Central memory CD8-positive, alpha-beta T cell (primary cell): ENCODE data around the gene TMEM215.

Source experiments
- ATAC-seq: fragments of 150-1000 bp; cut with Tn5 transposase; replicated peaks from 2 replicates; pipeline ENCODE4 v1.10.0; 2022; ENCODE audit warnings: mild to moderate bottlenecking, moderate FRiP score, moderate number of reproducible peaks; ENCODE audit not compliant: poor library complexity, severe bottlenecking; ENCODE audit errors: extremely low read depth
- DNase-seq, 2 donors: peaks; one replicate each; pipeline ENCODE4 v3.0.0; 2021; ENCODE audit warnings: low spot score in 2 of 2
- H3K27ac Mint-ChIP-seq: one replicate; pipeline ENCODE4 v1.8.0; 2022; ENCODE audit warnings: low read depth, mild to moderate bottlenecking, moderate library complexity, mixed read lengths
- H3K27me3 Mint-ChIP-seq: one replicate; pipeline ENCODE4 v1.8.0; 2022; ENCODE audit warnings: mixed read lengths
- H3K36me3 Mint-ChIP-seq: one replicate; pipeline ENCODE4 v1.8.0; 2022; ENCODE audit warnings: mild to moderate bottlenecking, moderate library complexity, mixed read lengths; ENCODE audit not compliant: insufficient read depth
- H3K4me1 Mint-ChIP-seq: one replicate; pipeline ENCODE4 v1.8.0; 2022; ENCODE audit warnings: mixed read lengths
- H3K4me3 Mint-ChIP-seq: one replicate; pipeline ENCODE4 v1.8.0; 2022; ENCODE audit warnings: mild to moderate bottlenecking, moderate library complexity, mixed read lengths
- H3K9me3 Mint-ChIP-seq: one replicate; pipeline ENCODE4 v1.8.0; 2022; ENCODE audit warnings: mixed read lengths

The TMEM215 gene, protein sequence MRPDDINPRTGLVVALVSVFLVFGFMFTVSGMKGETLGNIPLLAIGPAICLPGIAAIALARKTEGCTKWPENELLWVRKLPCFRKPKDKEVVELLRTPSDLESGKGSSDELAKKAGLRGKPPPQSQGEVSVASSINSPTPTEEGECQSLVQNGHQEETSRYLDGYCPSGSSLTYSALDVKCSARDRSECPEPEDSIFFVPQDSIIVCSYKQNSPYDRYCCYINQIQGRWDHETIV

DNA sequence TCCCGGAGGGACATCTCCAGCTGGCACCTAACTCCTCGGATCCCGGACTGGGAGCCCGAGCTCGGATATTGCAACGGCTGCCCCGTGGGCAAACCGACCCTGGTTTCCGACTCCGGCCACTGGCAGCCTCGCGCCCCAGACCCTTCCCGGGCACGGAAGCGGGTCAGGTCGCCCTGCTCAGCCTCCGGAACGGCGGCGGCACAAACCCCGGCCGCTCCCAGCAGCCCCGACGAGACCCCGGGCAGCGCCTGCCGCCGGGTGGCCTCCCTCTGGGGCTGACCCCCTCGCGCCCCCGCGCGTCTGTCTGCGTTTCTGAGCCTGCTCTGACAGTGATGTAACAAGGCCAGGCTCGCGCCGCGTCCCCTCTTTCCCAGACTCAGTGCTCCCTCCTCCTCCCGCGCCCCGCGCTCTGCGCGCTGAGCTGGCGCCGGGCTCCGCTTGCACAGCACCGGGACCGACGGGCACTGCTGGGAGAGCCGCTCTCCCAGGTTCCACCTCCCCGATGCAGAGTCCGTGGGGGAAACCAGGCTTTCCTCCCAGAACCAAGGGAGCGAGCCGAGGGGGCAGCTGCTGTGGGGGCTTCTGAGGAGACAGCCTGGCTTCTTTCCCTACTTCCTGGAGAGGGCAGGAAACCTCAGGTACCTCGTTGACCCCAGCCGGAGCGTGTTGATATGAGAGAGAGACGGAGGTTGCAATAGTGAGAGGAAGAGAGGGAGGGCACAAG, at the start of gene TMEM215:
TMEM215 (plus strand) TSS at position 373 of the 724 bp plus-strand sequence. CDS start 644 bp downstream, outside the sequence.
- no peaks in the 10 kb centered on the region for H3K4me1 Mint-ChIP-seq
- H3K4me3 Mint-ChIP-seq: no peak within 1 kb of the TSS
- H3K36me3 Mint-ChIP-seq: no peaks in the 10 kb centered on the region
- peaks cover 68% of the 10 kb centered on the region for H3K27me3 Mint-ChIP-seq
- H3K27ac Mint-ChIP-seq: no peak within 1 kb of the TSS
- DNase-seq: no peak
- H3K9me3 Mint-ChIP-seq: no peaks in the 10 kb centered on the region
- no peak for ATAC-seq

DNA sequence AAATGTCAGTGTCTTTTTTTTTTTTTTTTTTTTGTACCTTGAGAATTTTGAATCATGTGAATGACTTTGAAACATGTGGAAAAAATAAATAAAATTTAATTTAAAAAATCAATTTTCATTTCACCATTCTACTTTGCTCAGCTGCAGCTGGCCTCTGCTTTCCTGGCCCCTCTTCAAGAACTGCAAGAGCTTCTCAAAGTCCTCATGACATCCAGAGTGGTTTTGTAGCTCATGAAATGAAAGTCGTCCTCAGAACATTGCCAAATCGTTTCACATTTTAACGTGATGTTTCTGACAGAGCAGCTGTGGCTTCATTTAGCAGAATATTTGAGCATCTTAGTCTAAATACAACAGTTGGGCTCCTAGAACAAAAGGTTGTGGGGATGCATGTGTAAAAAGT, 47.9 kb upstream of the TMEM215 start:
- Mint-ChIP-seq H3K9me3 (peaks cover 5% of the 10 kb centered on the region), H3K27ac (no peak overlapping the region), H3K4me1 (no peaks in the 10 kb centered on the region), H3K4me3 (no peak overlapping the region), H3K36me3 (no peaks in the 10 kb centered on the region), H3K27me3 (peaks cover 6% of the 10 kb centered on the region)
- DNase-seq: no peak
- no peak for ATAC-seq

DNA sequence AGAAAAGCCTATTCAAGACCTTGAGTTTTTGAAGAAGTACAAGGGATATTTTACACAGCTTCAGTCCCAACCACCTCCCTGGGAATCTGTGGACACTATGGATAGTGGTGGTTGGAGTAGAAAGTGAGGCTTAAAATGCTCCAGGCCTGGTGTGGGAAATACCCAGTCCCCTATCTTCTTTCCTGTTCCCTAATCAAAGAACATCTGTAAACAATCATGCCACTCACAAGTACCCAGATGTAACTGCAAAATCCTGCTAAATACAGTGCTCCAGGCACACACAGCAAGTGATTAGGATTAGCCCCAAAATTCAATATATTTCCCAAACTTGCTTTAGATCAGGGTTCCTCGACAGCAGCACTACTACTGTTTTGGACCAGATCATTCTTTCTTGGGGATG, 46.0 kb upstream of the TMEM215 start:
- H3K4me3 Mint-ChIP-seq: no peak overlapping the region
- DNase-seq: no peak
- no peak overlapping the region for H3K27ac Mint-ChIP-seq
- no peak for ATAC-seq
- no peaks in the 10 kb centered on the region for H3K36me3 Mint-ChIP-seq
- H3K4me1 Mint-ChIP-seq: no peaks in the 10 kb centered on the region
- H3K9me3 Mint-ChIP-seq: peaks cover 5% of the 10 kb centered on the region
- peaks cover 19% of the 10 kb centered on the region for H3K27me3 Mint-ChIP-seq

DNA sequence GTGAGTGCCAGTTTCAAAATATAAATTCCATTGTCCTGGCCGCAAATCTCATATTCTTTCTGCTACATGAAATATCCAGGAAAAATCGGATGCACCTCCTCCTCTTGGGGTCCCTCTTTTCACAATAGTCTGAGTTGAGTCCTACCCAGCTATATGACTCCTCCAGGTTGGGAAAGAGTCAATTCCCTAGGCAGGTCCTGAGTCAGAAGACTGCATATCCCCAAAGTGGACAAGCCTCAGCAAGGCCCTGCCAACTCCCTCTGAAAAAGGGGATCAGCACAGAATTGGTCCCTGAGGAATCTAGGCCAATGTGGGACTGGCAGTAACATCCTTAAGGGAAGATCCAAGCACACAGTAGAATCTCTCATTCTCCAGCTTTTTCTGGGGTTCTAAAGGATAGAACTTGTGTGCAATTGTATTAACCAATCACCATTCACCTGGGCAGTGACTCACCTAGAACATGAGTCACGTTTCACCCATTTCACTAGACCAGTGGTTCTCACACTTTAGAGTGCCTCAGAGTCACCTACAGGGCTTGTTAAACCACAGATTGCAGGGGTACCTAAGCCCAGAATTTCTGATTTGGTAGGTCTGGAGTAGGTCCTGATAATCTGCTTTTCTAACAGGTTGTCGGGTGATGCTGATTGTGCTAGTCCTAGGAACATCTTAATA, 44.7 kb upstream of the TMEM215 start:
- H3K4me3 Mint-ChIP-seq: no peak overlapping the region
- no peaks in the 10 kb centered on the region for H3K4me1 Mint-ChIP-seq
- DNase-seq: no peak
- peaks cover 15% of the 10 kb centered on the region for H3K9me3 Mint-ChIP-seq
- no peak overlapping the region for H3K27ac Mint-ChIP-seq
- H3K36me3 Mint-ChIP-seq: no peaks in the 10 kb centered on the region
- no peak for ATAC-seq
- H3K27me3 Mint-ChIP-seq: peaks cover 32% of the 10 kb centered on the region

DNA sequence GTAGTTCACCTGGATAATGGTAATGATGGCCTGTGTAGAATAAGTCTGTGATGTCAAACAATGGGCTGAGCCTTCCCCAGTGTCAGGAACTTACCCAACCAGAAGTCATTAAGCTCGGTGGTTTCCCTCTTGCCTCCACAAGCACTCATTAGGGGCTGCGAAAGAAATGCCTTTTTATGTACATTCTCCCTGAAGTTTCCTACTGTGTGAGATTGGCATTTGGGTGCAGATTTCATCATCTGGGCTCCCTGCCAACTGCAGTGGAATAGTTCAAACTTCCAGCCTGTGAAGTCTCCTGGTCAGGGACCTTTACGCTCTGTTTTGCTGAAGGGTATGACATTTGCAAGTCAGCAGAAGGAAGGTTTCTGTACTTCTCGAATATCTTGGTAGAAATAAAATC, 41.6 kb upstream of the TMEM215 start:
- Mint-ChIP-seq H3K9me3 (peaks cover 10% of the 10 kb centered on the region), H3K27me3 (peaks cover 32% of the 10 kb centered on the region), H3K4me1 (no peaks in the 10 kb centered on the region), H3K27ac (no peak overlapping the region), H3K36me3 (no peaks in the 10 kb centered on the region), H3K4me3 (no peak overlapping the region)
- ATAC-seq: no peak
- DNase-seq: no peak

DNA sequence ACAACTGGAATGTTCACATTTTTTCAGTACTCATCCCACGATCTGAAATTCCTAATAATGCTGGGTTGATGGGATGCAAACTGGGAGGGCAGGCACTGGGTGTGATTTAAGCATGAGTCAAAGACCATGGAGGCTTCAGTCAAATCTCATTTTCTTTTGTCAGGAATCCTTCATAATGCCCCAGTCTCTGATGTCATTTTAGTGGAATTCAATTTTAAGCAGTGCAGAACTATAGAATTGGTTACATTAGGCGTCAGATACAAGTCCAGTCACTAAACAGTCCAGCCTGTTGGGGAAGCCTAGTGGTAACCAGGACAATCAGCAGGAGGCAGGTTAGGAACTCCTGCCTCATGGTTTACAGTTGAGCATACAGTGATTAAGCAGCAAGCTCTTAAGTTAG, 41.0 kb upstream of the TMEM215 start:
- no peaks in the 10 kb centered on the region for H3K4me1 Mint-ChIP-seq
- ATAC-seq: no peak
- no peak overlapping the region for H3K4me3 Mint-ChIP-seq
- peaks cover 10% of the 10 kb centered on the region for H3K9me3 Mint-ChIP-seq
- H3K27me3 Mint-ChIP-seq: peaks cover 32% of the 10 kb centered on the region
- no peaks in the 10 kb centered on the region for H3K36me3 Mint-ChIP-seq
- no peak overlapping the region for H3K27ac Mint-ChIP-seq
- DNase-seq: no peak

DNA sequence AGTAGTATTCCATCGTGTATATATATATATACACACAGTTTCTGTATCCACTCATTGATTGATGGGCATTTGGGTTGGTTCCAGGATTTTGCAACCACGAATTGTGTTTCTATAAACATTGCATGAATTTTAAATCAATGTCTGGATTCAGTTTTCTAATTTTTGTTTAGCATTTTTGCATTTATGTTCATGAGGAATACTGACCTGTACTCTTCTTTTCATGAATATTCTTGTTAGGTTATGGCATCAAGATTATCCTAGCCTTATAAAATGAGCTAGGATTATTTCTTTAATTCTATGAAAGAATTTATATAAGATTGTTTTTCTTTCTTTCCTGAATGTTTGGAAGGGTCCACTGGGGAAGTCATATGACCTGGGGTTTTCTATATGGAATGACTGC, 35.3 kb upstream of the TMEM215 start:
- H3K27me3 Mint-ChIP-seq: peaks cover 23% of the 10 kb centered on the region
- DNase-seq (no peak), ATAC-seq (no peak)
- H3K4me3 Mint-ChIP-seq: no peak overlapping the region
- no peaks in the 10 kb centered on the region for H3K36me3 Mint-ChIP-seq
- H3K9me3 Mint-ChIP-seq: peaks cover 5% of the 10 kb centered on the region
- H3K4me1 Mint-ChIP-seq: no peaks in the 10 kb centered on the region
- no peak overlapping the region for H3K27ac Mint-ChIP-seq

DNA sequence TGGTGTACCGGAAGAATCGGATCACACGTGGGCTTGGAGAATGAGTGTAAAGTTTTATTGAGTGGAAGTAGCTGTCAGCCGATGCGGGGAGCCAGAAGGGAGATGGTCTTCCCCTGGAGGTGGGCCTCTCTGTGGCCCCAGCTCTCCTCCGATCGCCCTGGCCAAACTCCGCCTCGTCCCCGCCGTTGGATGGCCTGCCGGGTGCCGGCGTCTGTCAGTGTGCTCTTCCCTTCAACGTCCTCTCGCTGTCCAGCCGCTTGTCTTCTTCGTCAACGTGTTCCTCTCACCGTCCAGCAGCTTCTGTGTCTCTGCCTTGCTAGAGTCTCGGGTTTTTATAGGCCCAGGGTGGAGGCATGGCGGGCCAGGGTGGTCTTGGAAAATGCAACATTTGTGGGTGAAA, 27.6 kb upstream of the TMEM215 start:
- H3K4me3 Mint-ChIP-seq: no peak overlapping the region
- no peaks in the 10 kb centered on the region for H3K9me3 Mint-ChIP-seq
- H3K27ac Mint-ChIP-seq: no peak overlapping the region
- DNase-seq (no peak), ATAC-seq (no peak)
- H3K27me3 Mint-ChIP-seq: peaks cover 24% of the 10 kb centered on the region
- H3K36me3 Mint-ChIP-seq: no peaks in the 10 kb centered on the region
- H3K4me1 Mint-ChIP-seq: no peaks in the 10 kb centered on the region

DNA sequence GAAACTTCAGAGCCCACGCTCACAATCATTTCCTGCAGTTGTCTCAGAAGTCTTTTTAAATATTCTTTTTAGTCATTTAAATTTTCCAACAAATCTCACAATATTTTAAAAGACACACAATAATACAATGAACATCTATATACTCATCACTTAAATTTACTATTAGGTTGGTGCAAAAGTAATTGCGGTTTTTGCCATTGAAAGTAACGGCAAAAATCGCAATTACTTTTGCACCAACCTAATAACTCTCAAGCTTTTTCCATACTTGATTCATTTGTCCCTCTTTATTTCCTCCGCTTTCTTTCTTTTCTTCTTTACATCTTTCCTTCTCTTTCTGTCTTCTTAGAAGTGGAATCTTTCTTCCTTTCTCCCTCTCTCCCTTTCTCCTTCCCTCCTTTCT, 19.2 kb upstream of the TMEM215 start:
- Mint-ChIP-seq H3K4me1 (no peaks in the 10 kb centered on the region), H3K27me3 (peaks cover 10% of the 10 kb centered on the region), H3K4me3 (no peak overlapping the region), H3K9me3 (peaks cover 7% of the 10 kb centered on the region), H3K36me3 (no peaks in the 10 kb centered on the region), H3K27ac (no peak overlapping the region)
- DNase-seq (no peak), ATAC-seq (no peak)

DNA sequence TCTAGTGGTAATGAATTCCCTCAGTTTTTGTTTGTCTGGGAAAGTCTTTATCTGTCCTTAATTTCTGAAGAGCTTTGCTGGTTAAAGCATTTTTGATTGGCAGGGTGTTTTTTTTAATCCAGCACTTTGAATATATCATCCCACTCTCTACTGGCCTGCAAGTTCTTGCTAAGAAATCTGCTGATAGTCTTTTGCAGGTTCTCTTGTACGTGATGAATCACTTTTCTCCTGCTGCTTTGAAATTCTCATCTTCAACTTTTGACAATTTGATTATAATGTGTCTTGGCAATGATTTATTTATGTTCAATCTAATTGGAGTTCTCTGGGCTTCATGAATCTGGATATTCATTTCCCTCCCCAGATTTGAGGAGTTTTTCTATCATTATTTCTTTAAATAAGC, 8.1 kb upstream of the TMEM215 start:
- H3K27me3 Mint-ChIP-seq: peaks cover 42% of the 10 kb centered on the region
- no peaks in the 10 kb centered on the region for H3K36me3 Mint-ChIP-seq
- ATAC-seq (no peak), DNase-seq (no peak)
- no peak overlapping the region for H3K4me3 Mint-ChIP-seq
- H3K27ac Mint-ChIP-seq: no peak overlapping the region
- no peaks in the 10 kb centered on the region for H3K4me1 Mint-ChIP-seq
- peaks cover 25% of the 10 kb centered on the region for H3K9me3 Mint-ChIP-seq

DNA sequence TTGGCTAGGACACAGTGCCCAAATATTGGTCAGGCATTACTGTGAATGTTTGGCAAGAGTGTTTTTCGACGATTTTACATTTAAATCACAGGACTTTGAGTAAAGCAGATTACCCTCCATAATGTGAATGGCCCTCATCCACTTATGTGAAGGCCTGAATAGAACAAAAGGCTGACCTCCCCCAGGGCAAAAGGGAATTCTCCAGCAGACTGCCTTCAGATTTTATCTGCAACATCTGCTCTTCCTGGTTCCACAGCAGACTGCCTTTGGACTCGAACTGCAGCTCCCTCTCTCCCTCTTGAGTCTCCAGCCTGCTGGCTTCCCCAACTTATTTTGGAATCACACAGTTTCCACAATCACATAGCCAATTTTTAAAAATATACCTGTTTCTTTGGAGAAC, 7.1 kb upstream of the TMEM215 start:
- Mint-ChIP-seq H3K36me3 (no peaks in the 10 kb centered on the region), H3K27ac (no peak overlapping the region), H3K4me1 (no peaks in the 10 kb centered on the region), H3K4me3 (no peak overlapping the region), H3K9me3 (peaks cover 25% of the 10 kb centered on the region), H3K27me3 (peaks cover 51% of the 10 kb centered on the region)
- ATAC-seq (no peak), DNase-seq (no peak)

DNA sequence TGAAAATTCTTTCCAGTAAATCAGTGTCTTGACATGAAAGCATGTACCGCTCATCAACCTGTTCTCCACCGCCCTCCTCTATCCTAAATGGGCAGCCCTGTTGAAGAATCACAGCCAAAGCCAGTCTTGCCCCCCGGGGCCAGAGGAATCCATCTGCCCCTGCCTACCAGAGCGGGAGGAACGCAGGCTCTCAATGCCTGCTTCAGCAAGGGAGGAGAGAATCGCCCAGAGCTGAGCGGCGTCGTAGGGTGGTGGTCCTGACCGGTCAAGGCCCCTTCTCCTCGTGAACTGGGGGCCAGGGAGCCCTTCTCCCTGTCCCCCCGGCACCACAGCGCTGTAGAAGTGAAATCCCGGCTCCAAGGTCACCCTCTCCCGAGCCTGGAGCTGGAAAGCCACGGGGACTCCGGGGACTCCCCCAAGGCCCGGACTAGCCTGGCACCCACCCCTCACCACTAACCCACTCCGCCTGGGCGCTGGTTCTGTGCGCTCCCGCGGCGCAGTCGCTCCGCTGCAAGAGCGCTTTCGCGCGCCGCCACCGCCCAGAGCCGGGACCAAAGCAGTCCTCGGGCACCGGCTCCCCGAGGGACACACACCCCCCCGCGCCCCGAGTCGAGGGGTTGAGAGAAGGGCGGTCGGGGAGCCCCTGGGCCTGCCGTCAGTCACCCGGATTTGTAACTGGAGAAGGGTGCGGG, 718 bp upstream of the TMEM215 start:
- no peak overlapping the region for H3K4me3 Mint-ChIP-seq
- DNase-seq (no peak), ATAC-seq (no peak)
- H3K27ac Mint-ChIP-seq: no peak overlapping the region
- peaks cover 67% of the 10 kb centered on the region for H3K27me3 Mint-ChIP-seq
- H3K36me3 Mint-ChIP-seq: no peaks in the 10 kb centered on the region
- H3K4me1 Mint-ChIP-seq: no peaks in the 10 kb centered on the region
- H3K9me3 Mint-ChIP-seq: no peaks in the 10 kb centered on the region
